Activated T-helper 2 cell treated with anti-CD3 and anti-CD28 coated beads, Interferon-gamma antibody, Interleukin-2, Interleukin-4, amounts not matched to agents 10 μg/mL and 5 μg/mL and 100 μg/mL, durations not matched to agents 14 hours and 24 hours and 36 hours (primary cell): Measurements from ENCODE around the gene CNTNAP2. TPM values are rescaled to one million over a fixed set of nuclear protein-coding genes. Genes with fewer than 3 reads are reported as not detected.

Experiments used
- DNase-seq: peaks from one replicate; pipeline ENCODE4 v3.0.0; 2021; ENCODE audit warnings: low spot score
- H3K27ac Mint-ChIP-seq: one replicate; pipeline ENCODE4 v1.8.0; 2021; ENCODE audit warnings: mixed read lengths
- H3K27me3 Mint-ChIP-seq: one replicate; pipeline ENCODE4 v1.8.0; 2021; ENCODE audit warnings: low read depth, mixed read lengths
- H3K36me3 Mint-ChIP-seq: one replicate; pipeline ENCODE4 v1.8.0; 2021; ENCODE audit warnings: low read depth, mixed read lengths
- H3K4me1 Mint-ChIP-seq: one replicate; pipeline ENCODE4 v1.8.0; 2021; ENCODE audit warnings: low read depth, mixed read lengths
- H3K4me3 Mint-ChIP-seq: one replicate; pipeline ENCODE4 v1.8.0; 2021; ENCODE audit warnings: low read depth, mild to moderate bottlenecking, moderate library complexity, mixed read lengths
- H3K9me3 Mint-ChIP-seq: one replicate; pipeline ENCODE4 v1.8.0; 2021; ENCODE audit warnings: mixed read lengths
- intact Hi-C: fragments of 100-400 bp; cut with micrococcal nuclease; formaldehyde crosslinking; loops from one replicate; pipeline ENCODE4 v1.15.1; 2023
- total RNA-seq: library from RNA; stranded (reverse); gene quantifications from 2 replicates; pipeline ENCODE4 v1.2.3, GENCODE V29; 2022

Gene CNTNAP2
- total RNA-seq, 1 donor from 2014 or later, result not detected

GRCh38 chr7:147496209-147496608, 1379.6 kb downstream of the CNTNAP2 start:
- no peak overlapping the region for H3K4me3 Mint-ChIP-seq
- no peak for DNase-seq
- H3K36me3 Mint-ChIP-seq, result no peaks in the 10 kb centered on the region
- intact Hi-C loops, result no loop called here
- peaks cover 14% of the 10 kb centered on the region for H3K9me3 Mint-ChIP-seq
- no peak overlapping the region for H3K27ac Mint-ChIP-seq
- no peaks in the 10 kb centered on the region for H3K27me3 Mint-ChIP-seq
- no peaks in the 10 kb centered on the region for H3K4me1 Mint-ChIP-seq

- DNase-seq, result no peak
- intact Hi-C loops, result no loop called here
- Mint-ChIP-seq H3K36me3 (no peaks in the 10 kb centered on the region), H3K4me1 (no peaks in the 10 kb centered on the region), H3K4me3 (no peak overlapping the region), H3K27me3 (no peaks in the 10 kb centered on the region), H3K9me3 (peaks cover 16% of the 10 kb centered on the region), H3K27ac (no peak overlapping the region)
Observed at GRCh38 chr7:147497246-147497645, 1380.6 kb downstream of the CNTNAP2 start.

- Mint-ChIP-seq H3K36me3 (no peaks in the 10 kb centered on the region), H3K27me3 (no peaks in the 10 kb centered on the region), H3K4me3 (no peak overlapping the region), H3K27ac (no peak overlapping the region), H3K4me1 (no peaks in the 10 kb centered on the region), H3K9me3 (peaks cover 16% of the 10 kb centered on the region)
- no peak for DNase-seq
- intact Hi-C loops, result no loop called here
Observed at GRCh38 chr7:147498081-147498480, 1381.5 kb downstream of the CNTNAP2 start.

- H3K36me3 Mint-ChIP-seq, result no peaks in the 10 kb centered on the region
- H3K9me3 Mint-ChIP-seq, result peaks cover 35% of the 10 kb centered on the region
- H3K27me3 Mint-ChIP-seq, result no peaks in the 10 kb centered on the region
- no peaks in the 10 kb centered on the region for H3K4me1 Mint-ChIP-seq
- DNase-seq, result no peak
- H3K4me3 Mint-ChIP-seq, result no peak overlapping the region
- intact Hi-C loops, result no loop called here
- H3K27ac Mint-ChIP-seq, result no peak overlapping the region
Observed at GRCh38 chr7:147509035-147509501, 1392.5 kb downstream of the CNTNAP2 start.

GRCh38 chr7:147509541-147510200, 1393.1 kb downstream of the CNTNAP2 start:
- Mint-ChIP-seq H3K27me3 (no peaks in the 10 kb centered on the region), H3K4me3 (no peak overlapping the region), H3K36me3 (no peaks in the 10 kb centered on the region), H3K4me1 (no peaks in the 10 kb centered on the region), H3K27ac (no peak overlapping the region), H3K9me3 (peaks cover 35% of the 10 kb centered on the region)
- intact Hi-C loops, result no loop called here
- no peak for DNase-seq

GRCh38 chr7:147510201-147510542, 1393.6 kb downstream of the CNTNAP2 start:
- peaks cover 40% of the 10 kb centered on the region for H3K9me3 Mint-ChIP-seq
- no peak overlapping the region for H3K27ac Mint-ChIP-seq
- no peaks in the 10 kb centered on the region for H3K36me3 Mint-ChIP-seq
- no peaks in the 10 kb centered on the region for H3K27me3 Mint-ChIP-seq
- intact Hi-C loops, result no loop called here
- no peaks in the 10 kb centered on the region for H3K4me1 Mint-ChIP-seq
- H3K4me3 Mint-ChIP-seq, result no peak overlapping the region
- DNase-seq, result no peak

GRCh38 chr7:147510923-147511322, 1394.3 kb downstream of the CNTNAP2 start:
- intact Hi-C loops, result no loop called here
- Mint-ChIP-seq H3K36me3 (no peaks in the 10 kb centered on the region), H3K4me1 (no peaks in the 10 kb centered on the region), H3K27me3 (no peaks in the 10 kb centered on the region), H3K27ac (no peak overlapping the region), H3K9me3 (peaks cover 35% of the 10 kb centered on the region), H3K4me3 (no peak overlapping the region)
- DNase-seq, result no peak

- Mint-ChIP-seq H3K27me3 (no peaks in the 10 kb centered on the region), H3K27ac (no peak overlapping the region), H3K36me3 (no peaks in the 10 kb centered on the region), H3K4me1 (no peaks in the 10 kb centered on the region), H3K4me3 (no peak overlapping the region), H3K9me3 (peaks cover 24% of the 10 kb centered on the region)
- no peak for DNase-seq
- intact Hi-C loops, result no loop called here
Observed at GRCh38 chr7:147513451-147513850, 1396.8 kb downstream of the CNTNAP2 start.

- Mint-ChIP-seq H3K36me3 (no peaks in the 10 kb centered on the region), H3K9me3 (peaks cover 22% of the 10 kb centered on the region), H3K4me3 (no peak overlapping the region), H3K4me1 (no peaks in the 10 kb centered on the region), H3K27ac (no peak overlapping the region), H3K27me3 (no peaks in the 10 kb centered on the region)
- DNase-seq, result no peak
- intact Hi-C loops, result no loop called here
Observed at GRCh38 chr7:147516391-147516790, 1399.8 kb downstream of the CNTNAP2 start.

GRCh38 chr7:147519062-147519461, 1402.5 kb downstream of the CNTNAP2 start:
- Mint-ChIP-seq H3K27ac (no peak overlapping the region), H3K36me3 (no peaks in the 10 kb centered on the region), H3K27me3 (no peaks in the 10 kb centered on the region), H3K4me3 (no peak overlapping the region), H3K4me1 (no peaks in the 10 kb centered on the region), H3K9me3 (peaks cover 16% of the 10 kb centered on the region)
- no peak for DNase-seq
- intact Hi-C loops, result no loop called here

- DNase-seq, result no peak
- Mint-ChIP-seq H3K9me3 (peaks cover 8% of the 10 kb centered on the region), H3K4me3 (no peak overlapping the region), H3K36me3 (no peaks in the 10 kb centered on the region), H3K27ac (no peak overlapping the region), H3K4me1 (no peaks in the 10 kb centered on the region), H3K27me3 (no peaks in the 10 kb centered on the region)
- intact Hi-C loops, result no loop called here
Observed at GRCh38 chr7:147523056-147523455, 1406.5 kb downstream of the CNTNAP2 start.

- Mint-ChIP-seq H3K4me1 (no peaks in the 10 kb centered on the region), H3K27ac (no peak overlapping the region), H3K27me3 (no peaks in the 10 kb centered on the region), H3K36me3 (no peaks in the 10 kb centered on the region), H3K9me3 (peaks cover 11% of the 10 kb centered on the region), H3K4me3 (no peak overlapping the region)
- no peak for DNase-seq
- intact Hi-C loops, result no loop called here
Observed at GRCh38 chr7:147524726-147525250, 1408.2 kb downstream of the CNTNAP2 start.

- H3K9me3 Mint-ChIP-seq, result peaks cover 12% of the 10 kb centered on the region
- intact Hi-C loops, result no loop called here
- no peaks in the 10 kb centered on the region for H3K36me3 Mint-ChIP-seq
- no peaks in the 10 kb centered on the region for H3K27me3 Mint-ChIP-seq
- no peak overlapping the region for H3K27ac Mint-ChIP-seq
- no peaks in the 10 kb centered on the region for H3K4me1 Mint-ChIP-seq
- H3K4me3 Mint-ChIP-seq, result no peak overlapping the region
- DNase-seq, result no peak
Observed at GRCh38 chr7:147525325-147525724, 1408.7 kb downstream of the CNTNAP2 start.
